H1 (cell line): ENCODE data around the gene CELSR1. TPM values are rescaled to one million over a fixed set of nuclear protein-coding genes. Genes with fewer than 3 reads are reported as not detected.

Source experiments
- CTCF ChIA-PET: fragments of 300-600 bp; sonication (Branson Sonifier 250); formaldehyde crosslinking; loops from one replicate; lab custom pipeline; 2021; ENCODE audit not compliant: partially characterized antibody; lab: Charles Lee
- POLR2A ChIA-PET: fragments of 300-600 bp; sonication (Branson Sonifier 250); formaldehyde crosslinking; loops from one replicate; lab custom pipeline; 2021; ENCODE audit warnings: inconsistent platforms; ENCODE audit not compliant: partially characterized antibody; lab: Charles Lee
- DNase-seq, 2 experiments: peaks; one replicate each; pipeline versions ENCODE4 v3.0.0 to v3.0.0-alpha.2; 2010 to 2022; ENCODE audit warnings: low spot score in 2 of 2, low read depth in 1 of 2, mixed read lengths in 1 of 2
- FAIRE-seq: peaks from 2 replicates; lab custom pipeline; 2011; peaks lifted over from hg19 to GRCh38; lab: Jason Lieb, UNC
- H2AFZ ChIP-seq: 2 replicates; pipeline ENCODE4 v1.8.1; 2012; ENCODE audit warnings: low read length, inconsistent platforms
- H2AK5ac ChIP-seq: 2 replicates; pipeline ENCODE4 v1.6.1; 2013; ENCODE audit warnings: low read depth, low read length
- H2BK120ac ChIP-seq: replicated peaks from 2 replicates; pipeline ENCODE3; 2013; ENCODE audit warnings: low read depth, low read length, inconsistent platforms
- H2BK12ac ChIP-seq: 2 replicates; pipeline ENCODE4 v1.6.1; 2013; ENCODE audit warnings: low read depth, low read length
- H2BK15ac ChIP-seq: 2 replicates; pipeline ENCODE4 v1.6.1; 2013; ENCODE audit warnings: low read length
- H2BK20ac ChIP-seq: 2 replicates; pipeline ENCODE4 v1.6.1; 2013; ENCODE audit warnings: low read length
- H2BK5ac ChIP-seq: 2 replicates; pipeline ENCODE4 v1.6.1; 2013; ENCODE audit warnings: low read depth, low read length
- H3K14ac ChIP-seq: 2 replicates; pipeline ENCODE4 v1.6.1; 2013; ENCODE audit warnings: inconsistent platforms; ENCODE audit not compliant: insufficient read length
- H3K18ac ChIP-seq: 2 replicates; pipeline ENCODE4 v1.6.1; 2013; ENCODE audit warnings: low read length; ENCODE audit errors: extremely low read depth
- H3K23ac ChIP-seq: 2 replicates; pipeline ENCODE4 v1.6.1; 2013; ENCODE audit warnings: inconsistent platforms; ENCODE audit not compliant: insufficient read length
- H3K23me2 ChIP-seq: 2 replicates; pipeline ENCODE4 v1.6.1; 2013; ENCODE audit warnings: low read depth, low read length
- H3K27ac ChIP-seq: 2 replicates; pipeline ENCODE4 v1.6.1; 2011; ENCODE audit warnings: low read depth, low read length, inconsistent platforms
- H3K27me3 ChIP-seq, 4 experiments: replicated peaks in 1 of 4; 1 replicate in 1 of 4; 2 replicates in 3 of 4; pipeline versions ENCODE4 v1.6.1 to v1.8.1; 2011 to 2013; ENCODE audit warnings: low read length in 3 of 4, mild to moderate bottlenecking in 3 of 4, inconsistent platforms in 2 of 4, mixed read lengths in 2 of 4, moderate library complexity in 1 of 4; ENCODE audit not compliant: control insufficient read depth in 3 of 4, insufficient read depth in 3 of 4; ENCODE audit errors: extremely low read depth in 1 of 4
- H3K36me3 ChIP-seq, 4 experiments: 2 replicates each; pipeline versions ENCODE4 v1.6.1 to v1.8.1; 2011 to 2013; ENCODE audit warnings: mild to moderate bottlenecking in 4 of 4, low read length in 3 of 4, moderate library complexity in 2 of 4, control low read depth in 1 of 4, inconsistent platforms in 1 of 4; ENCODE audit not compliant: insufficient read depth in 4 of 4, control insufficient read depth in 2 of 4
- H3K4ac ChIP-seq: replicated peaks from 2 replicates; pipeline ENCODE3; 2013; ENCODE audit warnings: low read length, low read depth, mixed read lengths, inconsistent platforms; ENCODE audit not compliant: insufficient read length
- H3K4me1 ChIP-seq, 4 experiments: replicated peaks in 1 of 4; 1 replicate in 1 of 4; 2 replicates in 3 of 4; pipeline versions ENCODE4 v1.6.1 to v1.8.1; 2011 to 2013; ENCODE audit warnings: low read length in 3 of 4, inconsistent platforms in 2 of 4, mixed read lengths in 1 of 4; ENCODE audit not compliant: insufficient read depth in 4 of 4, control insufficient read depth in 3 of 4
- H3K4me2 ChIP-seq, 2 experiments: 2 replicates each; pipeline versions ENCODE4 v1.6.1 to v1.8.1; 2011 to 2013; ENCODE audit warnings: low read depth in 2 of 2, low read length in 2 of 2, control low read depth in 1 of 2, inconsistent platforms in 1 of 2, mild to moderate bottlenecking in 1 of 2; ENCODE audit not compliant: insufficient read depth in 1 of 2
- H3K4me3 ChIP-seq, 4 experiments: fragments of 200-600, 300-600 bp in 1 of 4; sonication (generic), shearing (Covaris generic), sonication (Bioruptor Twin) in 1 of 4; 2 replicates each; pipeline versions ENCODE4 v1.5.1 to v1.8.1; 2011 to 2016; ENCODE audit warnings: low read length in 4 of 4, low read depth in 3 of 4, control low read depth in 2 of 4, inconsistent platforms in 2 of 4, mild to moderate bottlenecking in 2 of 4, mixed read lengths in 1 of 4, moderate library complexity in 1 of 4; ENCODE audit not compliant: insufficient read depth in 2 of 4; ENCODE audit errors: extremely low read depth in 1 of 4
- H3K56ac ChIP-seq: replicated peaks from 2 replicates; pipeline ENCODE3; 2013; ENCODE audit warnings: low read depth, mild to moderate bottlenecking, mixed read lengths, low read length, inconsistent platforms; ENCODE audit not compliant: insufficient read length
- H3K79me1 ChIP-seq: 2 replicates; pipeline ENCODE4 v1.6.1; 2013; ENCODE audit warnings: low read depth, low read length, control low read depth
- H3K79me2 ChIP-seq, 2 experiments: 2 replicates each; pipeline versions ENCODE4 v1.6.1 to v1.8.1; 2012 to 2013; ENCODE audit warnings: low read length in 2 of 2, mild to moderate bottlenecking in 2 of 2, inconsistent platforms in 1 of 2; ENCODE audit not compliant: insufficient read depth in 2 of 2, control insufficient read depth in 1 of 2
- H3K9ac ChIP-seq, 4 experiments: replicated peaks in 1 of 4; 1 replicate in 1 of 4; 2 replicates in 3 of 4; pipeline versions ENCODE4 v1.6.1 to v1.8.1; 2011 to 2013; ENCODE audit warnings: low read depth in 3 of 4, low read length in 3 of 4, control low read depth in 2 of 4, mild to moderate bottlenecking in 2 of 4, moderate library complexity in 2 of 4, inconsistent platforms in 1 of 4; ENCODE audit errors: extremely low read depth in 1 of 4
- H3K9me3 ChIP-seq, 2 experiments: 2 replicates each; pipeline versions ENCODE4 v1.6.1 to v1.8.1; 2012 to 2013; ENCODE audit warnings: mild to moderate bottlenecking in 2 of 2, moderate library complexity in 2 of 2, control low read depth in 1 of 2, inconsistent platforms in 1 of 2, low read depth in 1 of 2, low read length in 1 of 2, mixed read lengths in 1 of 2; ENCODE audit not compliant: insufficient read depth in 2 of 2
- H4K20me1 ChIP-seq, 2 experiments: replicated peaks in 1 of 2; 2 replicates each; pipeline versions ENCODE3 to v1.8.1; 2011 to 2013; ENCODE audit warnings: inconsistent platforms in 2 of 2, low read length in 2 of 2, mild to moderate bottlenecking in 1 of 2; ENCODE audit not compliant: insufficient read depth in 2 of 2, control insufficient read depth in 1 of 2
- H4K5ac ChIP-seq: 2 replicates; pipeline ENCODE4 v1.6.1; 2013; ENCODE audit warnings: low read length, low read depth, mixed read lengths, inconsistent platforms; ENCODE audit not compliant: insufficient read length
- H4K8ac ChIP-seq: 2 replicates; pipeline ENCODE4 v1.8.0; 2013; ENCODE audit warnings: mild to moderate bottlenecking, moderate library complexity, low read length, inconsistent platforms; ENCODE audit not compliant: insufficient read depth; ENCODE audit errors: extremely low read depth
- H4K91ac ChIP-seq: replicated peaks from 2 replicates; pipeline ENCODE3; 2013; ENCODE audit warnings: low read length, mixed read lengths, inconsistent platforms; ENCODE audit not compliant: insufficient read length
- ATF2 ChIP-seq: IDR thresholded peaks from 2 replicates; pipeline ENCODE4 v1.6.1; 2012; ENCODE audit warnings: low read length, inconsistent platforms
- BRCA1 ChIP-seq: IDR thresholded peaks from 2 replicates; pipeline ENCODE4 v1.6.1; 2012; ENCODE audit warnings: low read depth, low read length, improper control_type of control experiment
- CBX8 ChIP-seq: fragments of 300-800, 300-1000 bp; sonication (generic); IDR thresholded peaks from 2 replicates; pipeline ENCODE4 v1.7.1; 2016; ENCODE audit warnings: low read depth, low read length, borderline replicate concordance
- HDAC2 ChIP-seq, 2 experiments: fragments of 300-600 bp in 1 of 2; sonication (generic) in 1 of 2; IDR thresholded peaks; 2 replicates each; pipeline ENCODE4 v1.6.1; 2011 to 2012; ENCODE audit warnings: low read depth in 2 of 2, low read length in 2 of 2, mild to moderate bottlenecking in 2 of 2, moderate library complexity in 2 of 2, borderline replicate concordance in 1 of 2, inconsistent platforms in 1 of 2
- HDAC6 ChIP-seq: IDR thresholded peaks from one replicate; pipeline ENCODE4 v1.7.1; 2012; ENCODE audit warnings: low read depth, mild to moderate bottlenecking, inconsistent platforms, low read length, moderate library complexity
- TAF7 ChIP-seq: optimal IDR thresholded peaks from 2 replicates; pipeline ENCODE3; 2011; ENCODE audit warnings: low read depth, mild to moderate bottlenecking, inconsistent platforms, low read length, moderate library complexity, borderline replicate concordance
- WGBS, 2 experiments: shearing (Covaris generic) in 1 of 2; methylation state at CpG; one replicate each; pipeline versions ENCODE4 v1.1.6 to v1.1.7; 2013 to 2015; ENCODE audit warnings: low lambda C conversion rate in 2 of 2, mixed read lengths in 2 of 2, inconsistent platforms in 1 of 2, low coverage in 1 of 2, missing lambda C conversion rate in 1 of 2; ENCODE audit not compliant: insufficient replicate concordance in 2 of 2, insufficient coverage in 1 of 2, insufficient read length in 1 of 2; ENCODE audit errors: extremely low coverage in 1 of 2, missing lambda C conversion rate in 1 of 2; 5-methylcytosine and 5-hydroxymethylcytosine counted together
- polyA plus RNA-seq, 7 experiments: library from polyadenylated mRNA; depleted of rRNA in 3 of 7; stranded (reverse) in 5 of 7; unstranded in 2 of 7; fragments of >200 nt in 5 of 7; fragments of 200-250 nt in 2 of 7; gene quantifications; 1 replicate in 5 of 7; 2 replicates in 1 of 7; 4 replicates in 1 of 7; pipeline versions ENCODE4 v1.2.1 to v1.2.3, GENCODE V29; 2011 to 2013; ENCODE audit warnings: missing spikeins in 2 of 7, mixed read lengths in 2 of 7
- total RNA-seq: library from RNA; stranded (reverse); fragmentation: NEBNext Ultra II Directional; extraction: Animal tissue kit (Norgen Biotek cat#: 25700); gene quantifications from 2 replicates; pipeline ENCODE4 v1.2.1, GENCODE V29; 2021

Gene CELSR1
- total and polyA plus RNA-seq, 2 of the 8 experiments (the other 6 are each of a cell fraction or from before 2014, with no cell fraction given) = 9.0 to 12.4 TPM

DNA sequence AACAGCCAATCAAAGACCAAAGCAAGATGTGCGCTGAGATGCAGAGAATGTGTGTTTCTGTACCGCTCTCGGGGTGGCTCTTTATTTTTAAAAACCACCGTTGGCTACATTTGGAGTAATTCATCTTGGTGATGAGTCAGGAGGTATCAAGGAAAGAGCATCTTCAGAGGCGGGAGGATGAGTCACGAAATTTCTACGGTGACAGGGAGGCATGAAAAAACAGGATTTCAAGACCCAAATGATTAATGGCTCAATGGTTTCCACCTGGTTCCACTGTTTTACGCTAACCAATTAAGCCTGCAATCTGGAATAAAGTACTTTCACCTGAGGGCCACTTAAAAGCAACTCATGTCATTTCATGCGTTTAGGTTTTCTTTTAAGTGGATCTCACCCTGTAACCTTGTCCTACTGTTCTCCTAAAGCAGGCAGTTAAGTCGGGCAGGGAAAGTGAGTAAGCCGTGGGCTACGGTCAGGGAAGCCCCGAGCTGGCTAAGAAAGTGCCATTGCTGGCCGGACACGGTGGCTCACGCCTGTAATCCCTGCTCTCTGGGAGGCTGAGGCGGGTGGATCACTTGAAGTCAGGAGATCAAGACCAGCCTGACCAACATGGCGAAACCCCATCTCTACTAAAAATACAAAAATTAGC, 74.6 kb downstream of the CELSR1 start:
- FAIRE-seq (no peak), DNase-seq (no peak)
- H4K20me1 ChIP-seq = peaks cover 0 to 5% of the 10 kb centered on the region in 2 experiments
- peaks cover 0 to 4% (median 0%) of the 10 kb centered on the region in 4 experiments; a peak in 2 of 7 replicates for H3K4me1 ChIP-seq
- ChIA-PET CTCF (interaction anchor here (0.6 to 1.0 kb wide), 2 partner anchors 11 to 1534 kb away, joined by 3 read pairs; no protein-coding TSS in a partner anchor), POLR2A (no interaction called here)
- no peak for TF ChIP-seq ATF2
- TF ChIP-seq HDAC2 (IDR thresholded peaks at IDR 0.05; ENCODE audit: borderline replicate concordance in 1 of 2, low read depth in 2 of 2, low read length in 2 of 2) = no peak
- no peak for TF ChIP-seq HDAC6
- no peak for TF ChIP-seq TAF7
- TF ChIP-seq BRCA1 = no peak
- no peak for TF ChIP-seq CBX8
- no peak overlapping the region for H3K9ac ChIP-seq
- no peak overlapping the region for H2BK120ac ChIP-seq
- no peak overlapping the region for H3K23ac ChIP-seq
- H3K23me2 ChIP-seq = no peaks in the 10 kb centered on the region
- H4K8ac ChIP-seq = no peak overlapping the region
- H3K18ac ChIP-seq = no peak overlapping the region
- H2BK20ac ChIP-seq = no peak overlapping the region
- H2AFZ ChIP-seq = no peak overlapping the region
- no peak overlapping the region for H4K91ac ChIP-seq
- no peak overlapping the region for H2BK12ac ChIP-seq
- no peak overlapping the region for H3K4ac ChIP-seq
- H2BK15ac ChIP-seq = no peak overlapping the region
- no peak overlapping the region for H3K27ac ChIP-seq
- H3K14ac ChIP-seq = no peak overlapping the region
- H3K4me3 ChIP-seq = no peak overlapping the region
- 88% methylated on average over 18 of the region's 18 CpGs; no CpG with 5 or more reads in 1 of the 2 experiments for WGBS, 2 experiments
- H2AK5ac ChIP-seq = no peak overlapping the region
- H4K5ac ChIP-seq = no peak overlapping the region
- no peaks in the 10 kb centered on the region for H3K27me3 ChIP-seq
- H3K9me3 ChIP-seq = no peaks in the 10 kb centered on the region
- no peaks in the 10 kb centered on the region for H3K79me2 ChIP-seq
- no peaks in the 10 kb centered on the region; a peak in 1 of 8 replicates for H3K36me3 ChIP-seq
- no peak overlapping the region for H2BK5ac ChIP-seq
- H3K79me1 ChIP-seq = no peaks in the 10 kb centered on the region
- H3K56ac ChIP-seq = no peak overlapping the region
- H3K4me2 ChIP-seq = no peak overlapping the region
